ENCODE measurements around the gene CDR2. TPM values are rescaled to one million over a fixed set of nuclear protein-coding genes. Genes with fewer than 3 reads are reported as not detected.
"Not testable (repeated sequence)": the region's sequence is repeated elsewhere in the genome, so short reads cannot be mapped to it uniquely, and the experiment has no call there.

CDR2 gene
- total RNA-seq, 1 experiment from 2014 or later, result 22.4 TPM

DNA sequence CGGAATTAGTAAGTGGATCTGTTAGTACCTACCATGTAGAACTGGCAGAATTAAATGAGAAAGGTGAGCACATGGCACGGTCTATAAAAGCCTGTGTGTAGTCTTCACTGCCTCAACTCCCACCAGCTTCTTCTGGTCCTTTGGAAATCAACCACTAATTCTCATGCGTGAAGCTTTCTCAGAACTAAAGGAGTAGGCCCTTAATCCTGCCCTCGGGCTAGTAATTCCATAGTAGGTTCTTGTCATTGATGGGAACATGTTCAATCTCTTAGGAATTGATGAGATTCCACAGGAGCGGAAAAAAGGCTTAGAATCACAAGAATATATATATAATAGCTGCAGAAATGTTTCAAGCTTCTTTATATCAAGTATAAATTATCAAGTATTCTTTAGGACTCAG, 21.7 kb downstream of the CDR2 start:
- DNase-seq (ENCODE audit: low spot score), result no peak

DNA sequence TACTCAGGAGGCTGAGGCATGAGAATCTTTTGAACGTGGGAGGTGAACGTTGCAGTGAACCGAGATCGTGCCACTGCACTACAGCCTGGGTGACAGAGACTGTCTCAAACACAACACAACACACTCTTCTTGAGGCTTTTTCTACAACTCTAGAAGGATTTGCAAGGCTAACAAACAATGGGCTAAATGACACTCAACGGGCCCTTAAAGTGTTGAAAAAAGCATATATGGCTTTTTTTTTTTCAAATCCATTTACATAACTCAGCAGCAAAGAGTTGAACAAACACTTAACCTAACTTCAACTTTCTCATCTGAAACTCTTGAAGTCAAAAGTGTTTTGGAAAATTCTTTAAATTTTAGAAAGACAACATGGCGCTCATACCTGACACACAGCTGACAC, 22.3 kb downstream of the CDR2 start:
- no peak for DNase-seq (ENCODE audit: low spot score)

DNA sequence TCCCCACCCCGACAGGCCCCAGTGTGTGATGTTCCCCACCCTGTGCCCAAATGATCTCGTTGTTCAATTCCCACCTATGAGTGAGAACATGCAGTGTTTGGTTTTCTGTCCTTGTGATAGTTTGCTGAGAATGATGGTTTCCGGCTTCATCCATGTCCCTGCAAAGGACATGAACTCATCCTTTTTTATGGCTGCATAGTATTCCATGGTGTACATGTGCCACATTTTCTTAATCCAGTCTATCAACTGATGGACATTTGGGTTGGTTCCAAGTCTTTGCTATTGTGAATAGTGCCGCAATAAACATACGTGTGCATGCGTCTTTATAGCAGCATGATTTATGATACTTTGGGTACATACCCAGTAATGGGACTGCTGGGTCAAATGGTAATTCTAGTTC, 23.4 kb downstream of the CDR2 start:
- not testable (repeated sequence) for DNase-seq (ENCODE audit: low spot score)

DNA sequence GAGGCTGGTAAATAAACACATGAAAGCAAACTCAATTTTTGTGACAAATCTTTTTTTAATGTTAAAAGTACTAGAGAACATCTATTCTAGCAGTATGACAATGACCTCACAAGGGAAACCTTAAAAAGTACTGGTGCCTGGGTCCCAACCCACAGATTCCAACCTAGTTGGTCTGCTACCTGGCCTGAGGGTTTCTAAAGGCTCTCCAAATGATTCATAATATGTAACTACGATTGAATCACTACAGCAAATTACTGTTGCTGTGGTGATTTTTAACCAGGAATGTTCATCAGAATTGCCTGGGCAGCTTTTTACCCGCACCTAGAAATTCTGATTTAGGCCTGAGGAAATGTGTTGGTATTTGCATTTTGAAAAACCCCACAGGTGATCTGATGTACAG, 26.1 kb downstream of the CDR2 start:
- DNase-seq (ENCODE audit: low spot score), result no peak

DNA sequence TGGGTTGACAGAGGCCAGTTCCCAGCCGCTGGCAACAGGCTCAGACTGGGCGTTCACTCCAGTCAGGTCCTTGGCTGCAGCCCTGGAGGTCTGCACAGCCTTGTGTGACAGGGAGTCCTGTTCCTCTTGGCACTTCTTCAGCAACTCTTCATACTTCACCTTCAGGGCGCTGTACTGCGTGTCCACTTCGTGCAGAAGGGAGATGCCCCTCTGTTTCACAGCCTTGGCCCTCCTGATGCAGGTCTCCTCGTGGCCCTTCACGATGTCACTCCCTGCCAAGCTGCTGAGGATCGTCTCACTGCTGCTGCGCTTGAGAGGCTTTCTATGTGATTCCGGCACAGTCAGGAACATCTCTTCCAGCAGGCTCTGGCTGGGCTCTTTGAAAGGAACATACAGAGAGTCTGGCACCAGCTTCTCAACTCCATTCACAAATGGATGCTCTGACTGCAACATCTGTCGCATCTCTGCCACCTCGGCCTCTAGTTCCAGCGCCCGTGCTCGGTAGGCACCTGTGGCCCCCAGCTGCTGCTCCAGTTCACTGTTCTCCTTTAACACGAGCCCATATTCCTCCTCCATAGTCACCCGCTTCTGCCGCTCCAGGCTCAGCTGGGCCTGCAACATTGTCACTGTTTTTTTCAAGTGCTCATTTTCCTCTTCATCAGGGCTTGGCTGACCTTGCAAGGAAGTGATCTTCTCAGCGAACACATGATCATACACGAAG, 27.2 kb downstream of the CDR2 start:
- no peak for DNase-seq (ENCODE audit: low spot score)

DNA sequence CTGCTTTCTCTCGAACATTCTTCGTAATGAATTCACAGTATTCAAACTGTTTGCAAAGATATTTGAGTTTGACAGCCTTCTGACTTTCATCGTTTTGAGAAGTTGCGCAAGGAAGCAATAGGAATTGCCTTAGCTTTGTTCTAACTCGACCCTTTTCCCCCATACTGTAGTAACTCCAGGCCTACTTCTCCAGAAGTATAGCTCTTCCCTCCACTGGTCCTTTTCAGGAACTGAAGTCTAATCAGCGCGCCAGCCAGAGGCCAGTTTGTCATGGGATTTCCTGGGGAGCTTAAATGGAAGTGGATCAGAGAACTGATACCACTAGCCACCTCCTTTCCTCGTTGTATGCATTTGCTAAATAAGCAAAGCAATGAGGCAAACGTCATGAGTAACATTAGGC, 27.9 kb downstream of the CDR2 start:
- no peak for DNase-seq (ENCODE audit: low spot score)

DNA sequence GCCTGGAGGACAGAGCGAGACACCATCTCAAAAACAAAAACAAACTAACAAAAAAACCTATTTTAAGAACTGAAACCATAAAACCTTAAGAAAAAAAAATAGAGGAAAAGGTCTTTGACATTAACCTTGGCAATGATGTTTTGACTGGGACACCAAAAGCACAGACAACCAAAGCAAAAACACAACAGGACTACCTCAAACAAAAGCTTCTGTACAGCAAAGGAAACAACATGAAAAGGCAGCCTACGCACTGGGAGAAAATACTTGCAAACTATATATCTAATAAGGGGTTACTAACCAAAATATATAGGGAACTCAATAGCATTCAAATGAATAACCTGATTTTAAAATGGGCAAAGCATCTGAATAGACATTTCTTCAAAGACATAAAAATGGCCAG, 32.3 kb downstream of the CDR2 start:
- no peak for DNase-seq (ENCODE audit: low spot score)

DNA sequence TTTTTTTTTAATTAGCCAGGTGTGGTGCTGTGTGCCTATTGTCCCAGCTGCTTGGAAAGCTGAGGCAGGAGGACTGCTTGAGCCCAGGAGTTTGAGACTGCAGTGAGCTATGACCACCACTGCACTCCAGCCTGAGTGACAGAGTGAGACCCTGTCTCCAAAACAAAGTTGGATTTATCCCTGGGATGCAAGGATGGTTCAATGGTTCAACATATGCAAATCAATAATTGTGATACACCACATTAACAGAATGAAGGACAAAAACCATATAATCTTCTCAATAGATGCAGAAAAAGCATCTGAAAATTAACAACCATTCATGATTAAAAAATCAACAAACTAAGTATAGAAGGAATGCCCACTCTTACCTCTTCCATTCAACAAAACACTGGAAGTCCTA, 33.5 kb downstream of the CDR2 start:
- no peak for DNase-seq (ENCODE audit: low spot score)

DNA sequence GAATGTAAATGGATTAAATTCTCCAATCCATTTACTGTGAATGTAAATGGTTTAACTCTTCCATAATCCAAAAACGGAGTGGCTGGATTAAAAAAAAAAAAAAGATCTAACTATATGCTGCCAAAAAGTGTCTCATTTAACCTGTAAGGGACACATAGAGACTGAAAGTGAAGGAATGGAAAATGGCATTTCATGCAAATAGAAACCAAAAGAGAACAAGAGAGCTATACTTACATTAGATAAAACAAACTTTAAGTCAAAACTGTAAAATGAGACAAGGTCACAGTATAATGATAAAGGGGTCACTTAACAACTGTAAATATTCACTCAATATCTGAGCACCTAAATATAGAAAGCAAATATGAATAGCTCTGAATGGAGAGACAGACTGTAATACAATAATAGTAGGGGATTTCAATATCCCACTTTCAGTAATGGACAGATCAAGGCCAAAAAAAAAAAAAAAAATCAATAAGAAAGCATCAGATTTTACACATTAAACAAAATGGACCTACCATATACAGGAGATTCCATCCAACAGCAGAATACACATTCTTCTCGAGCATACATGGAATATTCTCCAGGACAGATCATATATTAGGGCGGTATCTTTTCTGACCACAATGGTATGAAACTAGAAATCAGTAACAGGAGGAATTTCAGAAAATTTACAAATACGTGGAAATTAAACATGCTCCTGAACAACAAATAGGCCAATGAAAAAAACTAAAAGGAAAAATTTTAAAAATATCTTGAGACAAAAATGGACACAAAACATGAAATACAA, 36.4 kb downstream of the CDR2 start:
- DNase-seq (ENCODE audit: low spot score), result no peak

DNA sequence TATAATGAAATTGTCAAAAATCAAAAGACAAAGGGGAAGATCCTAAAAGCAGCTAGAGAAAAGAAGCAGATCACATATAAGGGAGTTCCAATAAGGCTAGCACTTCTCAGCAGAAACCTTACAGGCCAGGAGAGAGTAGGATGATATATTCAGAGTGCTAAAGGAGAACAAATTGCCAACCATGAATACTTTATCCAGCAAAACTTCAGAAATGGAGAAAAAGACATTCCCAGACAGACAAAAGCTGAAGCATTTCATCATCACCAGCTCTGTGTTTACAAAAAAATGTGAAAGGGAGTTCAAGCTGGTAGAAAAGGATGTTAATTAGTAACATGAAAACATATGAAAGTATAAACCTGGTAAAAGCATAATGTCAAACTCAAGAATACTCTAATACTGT, 37.4 kb downstream of the CDR2 start:
- DNase-seq (ENCODE audit: low spot score), result no peak

DNA sequence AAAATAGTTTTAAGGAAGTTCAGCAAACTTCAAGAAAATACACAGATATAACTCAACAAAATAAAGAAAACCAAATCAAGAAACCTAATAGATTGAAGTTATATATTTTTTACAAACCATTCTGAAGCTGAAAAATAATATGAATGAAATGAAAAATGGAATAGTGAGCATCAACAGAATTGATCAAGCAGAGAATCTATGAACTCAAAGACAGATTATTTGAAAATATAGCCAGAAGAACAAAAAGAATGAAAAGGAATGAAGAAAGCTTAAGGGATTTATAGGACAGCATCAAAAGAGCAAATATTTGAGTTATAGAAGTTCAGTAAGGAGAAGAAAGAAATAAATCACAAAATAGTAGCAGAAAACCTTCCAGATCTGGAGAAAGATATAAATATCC, 37.8 kb downstream of the CDR2 start:
- DNase-seq (ENCODE audit: low spot score), result no peak

DNA sequence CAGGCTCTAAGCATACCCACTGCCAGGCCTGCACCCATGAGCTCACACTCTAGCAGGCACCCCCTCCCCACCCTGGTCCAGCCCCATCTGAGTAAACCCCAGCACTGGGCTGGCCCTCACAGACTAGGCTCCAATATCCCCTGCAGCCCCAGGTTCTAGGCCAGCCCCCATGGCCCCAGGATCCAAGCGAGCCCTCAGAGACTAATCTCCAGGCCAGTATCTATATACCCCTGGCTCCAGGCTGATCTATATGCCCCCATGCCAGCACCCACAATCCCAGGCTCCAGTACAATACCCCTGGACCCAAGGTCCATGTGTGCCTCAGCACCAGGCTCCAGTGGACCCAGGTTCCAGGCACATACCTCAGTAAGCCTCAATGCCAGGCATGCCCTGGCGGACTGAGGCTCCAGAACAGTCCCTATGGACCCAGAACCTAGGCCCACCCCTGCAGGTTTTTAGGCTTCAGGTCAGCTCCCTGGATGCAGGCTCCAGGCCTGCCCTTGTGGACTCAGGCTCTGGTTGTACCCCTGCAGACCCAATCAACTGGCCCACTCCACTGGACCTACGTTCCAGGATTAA, 38.7 kb downstream of the CDR2 start:
- DNase-seq (ENCODE audit: low spot score), result no peak

DNA sequence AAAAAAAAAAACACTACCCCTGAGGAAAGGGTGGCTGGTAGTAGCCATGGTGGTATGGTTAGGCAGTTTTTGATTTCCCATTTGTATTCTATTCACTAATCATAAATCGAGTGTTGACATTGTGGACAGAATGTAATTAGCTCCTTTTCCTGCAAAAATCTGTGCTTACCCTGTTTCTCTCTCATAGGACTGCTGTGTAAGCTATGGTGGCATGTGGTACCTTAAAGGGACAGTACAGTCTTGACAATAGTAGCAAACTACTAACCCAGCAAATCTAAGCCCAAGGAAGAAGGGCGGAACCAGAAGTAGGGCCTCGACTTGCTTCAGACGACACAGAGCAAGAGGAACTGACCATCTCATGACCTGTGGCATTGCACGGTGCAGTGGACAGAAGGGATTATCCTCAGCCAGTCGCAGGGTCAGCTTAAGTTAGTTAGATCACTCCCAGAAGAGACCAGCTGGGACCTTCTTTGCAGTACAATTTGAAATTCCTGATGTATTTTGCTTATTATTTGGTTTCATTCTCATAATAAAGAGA, 40.9 kb downstream of the CDR2 start:
- no peak for DNase-seq (ENCODE audit: low spot score)

DNA sequence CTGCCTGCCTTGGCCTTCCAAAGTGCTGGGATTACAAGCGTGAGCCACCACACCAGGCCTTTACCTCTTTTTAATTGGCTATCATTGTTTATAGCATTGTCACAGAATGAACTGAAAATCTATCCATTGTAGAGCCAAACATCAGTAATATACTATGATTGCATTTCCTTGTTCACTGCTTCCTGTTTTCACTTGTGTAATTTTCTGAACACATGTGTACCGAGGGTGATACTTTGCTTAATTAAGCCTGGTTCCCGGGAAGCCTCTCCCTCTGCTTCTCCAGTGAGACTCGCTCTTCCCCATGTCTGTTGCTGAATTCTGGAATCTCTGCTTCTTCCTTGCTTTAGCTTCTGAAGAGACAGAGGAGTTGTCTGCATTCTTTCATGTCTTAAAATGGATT, 44.1 kb downstream of the CDR2 start:
- no peak for DNase-seq (ENCODE audit: low spot score)

DNA sequence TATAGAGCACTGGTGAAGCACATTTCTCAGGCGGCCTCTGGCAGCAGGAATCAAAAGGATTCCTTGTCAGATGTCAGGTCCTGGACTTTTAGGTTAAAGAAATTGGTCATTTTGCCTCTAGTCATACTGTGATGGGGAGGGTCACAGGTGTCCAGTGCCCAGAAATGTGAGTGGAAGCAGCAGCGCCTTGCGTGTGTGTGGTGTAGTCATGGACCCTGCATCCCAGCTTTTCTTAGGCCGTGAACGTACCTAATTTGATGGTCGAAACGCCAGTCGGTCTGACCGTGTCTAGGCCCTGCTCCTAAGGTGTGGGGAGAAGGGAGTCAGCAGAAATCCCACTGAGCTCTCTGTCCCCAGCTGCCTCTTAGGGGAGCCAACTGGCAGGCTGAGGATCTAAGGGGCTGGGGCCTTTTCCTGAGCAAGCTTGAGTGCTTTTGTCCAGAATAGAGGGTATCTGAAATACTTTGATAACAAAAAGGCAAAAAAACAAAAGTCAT, 45.2 kb downstream of the CDR2 start:
- no peak for DNase-seq (ENCODE audit: low spot score)

DNA sequence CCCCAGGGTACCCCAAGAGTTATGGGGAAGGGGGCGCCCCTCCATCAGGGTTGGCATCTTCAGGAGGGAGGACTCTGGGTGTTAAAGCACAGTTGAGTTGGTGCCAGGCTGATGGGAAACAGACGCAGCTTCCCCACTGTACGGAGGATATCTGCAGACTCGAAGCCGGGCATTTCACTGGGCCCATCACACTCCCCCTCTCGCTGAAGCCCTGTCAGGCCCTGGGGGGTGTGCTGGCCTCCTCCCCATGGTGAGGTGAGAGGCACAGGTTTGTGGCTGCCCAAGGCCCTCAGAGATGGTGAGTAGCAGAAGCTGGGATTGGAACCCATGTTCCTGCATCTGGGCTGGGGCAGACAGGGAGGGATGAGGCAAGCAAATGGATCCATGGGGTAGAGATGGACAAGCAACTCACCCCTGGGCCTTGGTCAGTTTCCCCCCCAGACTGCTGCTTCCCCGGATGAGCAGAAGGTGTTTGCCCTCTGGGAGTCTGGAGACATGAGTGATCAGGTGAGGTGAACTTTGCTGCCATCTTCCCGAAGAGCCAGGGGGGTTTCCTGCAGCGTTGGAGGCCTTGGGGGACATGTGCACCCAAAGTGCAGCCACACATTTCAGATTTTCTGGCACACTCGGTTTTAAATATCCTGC, 46.2 kb downstream of the CDR2 start:
- no peak for DNase-seq (ENCODE audit: low spot score)

DNA sequence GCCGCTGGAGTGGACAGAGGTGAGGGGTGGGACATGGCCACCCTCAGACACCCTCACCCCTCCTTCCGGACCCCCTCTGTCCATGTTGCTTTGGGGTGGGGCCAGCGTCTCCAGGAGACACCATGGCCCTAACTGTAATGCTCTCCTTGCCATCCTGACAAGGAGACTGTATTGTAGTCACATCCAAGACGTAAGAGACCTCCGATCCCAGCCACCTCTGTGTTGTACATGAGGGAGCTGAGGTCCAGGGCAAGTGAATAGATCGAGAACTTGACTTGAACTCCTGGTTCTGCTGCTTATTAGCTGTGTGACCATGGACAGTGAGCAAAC, 47.0 kb downstream of the CDR2 start:
- no peak for DNase-seq (ENCODE audit: low spot score)

DNA sequence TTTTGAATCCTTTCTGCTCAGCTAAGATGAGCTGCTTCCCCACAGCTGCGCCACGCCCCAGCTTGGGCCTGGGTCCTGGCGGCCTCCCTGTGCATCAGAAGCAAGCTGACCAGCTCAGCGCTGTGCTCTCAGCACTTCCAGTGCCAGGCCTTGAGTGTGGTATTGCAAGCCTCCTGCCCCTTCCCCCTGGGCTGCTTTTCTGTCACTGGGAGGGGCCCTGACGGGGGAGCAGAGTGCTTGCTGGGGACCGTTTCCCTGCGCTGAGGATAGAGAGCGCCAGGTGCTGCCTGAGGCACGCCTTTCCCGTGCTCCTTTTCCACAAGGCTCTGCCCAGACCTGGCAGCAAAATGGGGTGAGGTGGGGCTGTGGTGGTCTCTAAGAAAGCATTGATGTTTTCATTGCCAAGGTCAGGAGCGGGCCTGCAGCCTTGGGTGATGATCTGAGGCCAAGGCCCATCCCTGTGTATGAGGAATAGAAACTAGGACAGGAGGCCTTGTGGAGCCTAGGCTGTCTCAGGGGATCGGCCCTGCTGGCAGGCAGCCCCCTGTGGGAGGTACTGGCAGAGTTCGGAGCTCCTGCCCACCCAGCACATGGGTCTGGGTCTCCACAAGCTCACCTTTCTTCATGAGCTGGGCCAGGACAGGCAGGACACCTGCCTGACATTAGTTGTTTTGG, 47.5 kb downstream of the CDR2 start:
- no peak for DNase-seq (ENCODE audit: low spot score)

DNA sequence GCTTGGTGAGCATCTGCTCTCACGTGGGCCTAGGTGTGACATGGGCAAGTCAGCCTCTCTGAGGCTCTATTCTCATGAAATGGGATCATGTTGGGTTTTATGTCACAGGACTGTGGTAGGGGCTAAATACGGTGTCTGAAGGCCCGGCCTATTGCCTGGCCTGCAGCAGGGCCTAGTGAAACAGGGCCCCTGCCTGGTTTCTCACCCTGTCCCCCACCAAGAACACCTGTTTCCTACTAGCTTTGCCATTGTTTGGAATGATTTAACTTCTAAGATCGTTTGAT, 48.1 kb downstream of the CDR2 start:
- DNase-seq (ENCODE audit: low spot score), result no peak

DNA sequence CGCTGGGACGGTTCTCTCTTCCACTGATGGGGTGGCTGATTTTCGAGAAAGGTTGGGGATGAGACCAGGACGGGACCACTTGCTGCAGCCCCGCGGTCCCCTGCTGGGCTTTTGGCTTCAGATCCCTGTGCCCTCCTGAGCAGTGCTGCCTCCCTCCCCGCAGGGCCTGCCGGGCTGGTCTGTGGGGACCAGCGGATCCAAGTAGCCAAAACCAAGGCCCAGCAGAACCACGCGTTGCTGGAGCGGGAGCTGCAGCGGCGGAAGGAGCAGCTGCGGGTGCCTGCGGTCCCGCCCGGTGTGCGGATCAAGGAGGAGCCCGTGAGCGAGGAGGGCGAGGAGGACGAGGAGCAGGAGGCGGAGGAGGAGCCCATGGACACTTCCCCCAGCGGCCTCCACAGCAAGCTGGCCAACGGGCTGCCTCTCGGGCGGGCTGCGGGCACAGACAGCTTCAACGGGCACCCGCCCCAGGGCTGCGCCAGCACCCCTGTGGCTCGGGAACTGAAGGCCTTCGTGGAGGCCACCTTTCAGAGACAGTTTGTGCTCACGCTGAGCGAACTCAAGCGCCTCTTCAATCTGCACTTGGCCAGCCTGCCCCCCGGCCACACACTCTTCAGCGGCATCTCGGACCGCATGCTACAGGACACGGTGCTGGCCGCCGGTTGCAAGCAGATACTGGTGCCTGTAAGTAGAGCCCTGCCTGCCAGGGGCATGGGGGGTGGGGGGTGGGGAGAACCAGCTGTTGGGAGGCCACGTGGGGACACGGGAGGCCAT, 48.6 kb downstream of the CDR2 start:
- no peak for DNase-seq (ENCODE audit: low spot score)
